Measurements from ENCODE around the gene AGPS. TPM values are rescaled to one million over a fixed set of nuclear protein-coding genes. Genes with fewer than 3 reads are reported as not detected.

AGPS gene
- total and polyA plus RNA-seq, 4 donors = 6.3 to 46.9 (median 18.3) TPM

- Histone ChIP-seq H3K27ac (ENCODE audit: low read depth in 1 of 2, low read length in 2 of 2) (no peak overlapping the region), H3K9me3 (ENCODE audit: control insufficient read depth in 4 of 4, low read length in 3 of 4) (no peaks in the 10 kb centered on the region), H3K4me1 (ENCODE audit: control insufficient read depth in 4 of 4, insufficient read depth in 4 of 4, low read length in 3 of 4) (no peaks in the 10 kb centered on the region), H3K9ac (ENCODE audit: low read depth in 1 of 2, low read length in 2 of 2) (no peak overlapping the region), H3K36me3 (ENCODE audit: control insufficient read depth in 4 of 4, insufficient read depth in 3 of 4, low read depth in 1 of 4, low read length in 3 of 4) (no peaks in the 10 kb centered on the region), H3K27me3 (ENCODE audit: control insufficient read depth in 4 of 4, insufficient read depth in 4 of 4, low read length in 3 of 4) (no peaks in the 10 kb centered on the region), H3K4me3 (ENCODE audit: low read depth in 1 of 3, low read length in 3 of 3) (no peak overlapping the region)
- TF ChIP-seq CTCF (IDR thresholded peaks at IDR 0.05; ENCODE audit: low read depth, low read length, missing input control) (no peak), HNF4G (IDR thresholded peaks at IDR 0.05) (no peak), TAF1 (conservative IDR thresholded peaks at IDR 0.05) (no peak), ATF3 (IDR thresholded peaks at IDR 0.05) (no peak), SP1 (IDR thresholded peaks at IDR 0.05) (no peak), YY1 (IDR thresholded peaks at IDR 0.05) (no peak), FOXA1 (IDR thresholded peaks at IDR 0.05) (no peak), GABPA (IDR thresholded peaks at IDR 0.05 in 1 of 2, conservative IDR thresholded peaks at IDR 0.05 in 1 of 2) (no peak), RXRA (IDR thresholded peaks at IDR 0.05) (no peak), JUND (IDR thresholded peaks at IDR 0.05) (no peak), HNF4A (conservative IDR thresholded peaks at IDR 0.05) (no peak), RAD21 (IDR thresholded peaks at IDR 0.05) (no peak), EGR1 (IDR thresholded peaks at IDR 0.05; ENCODE audit: low read depth in 2 of 2) (no peak)
- TF ChIP-seq, protein P1, sequence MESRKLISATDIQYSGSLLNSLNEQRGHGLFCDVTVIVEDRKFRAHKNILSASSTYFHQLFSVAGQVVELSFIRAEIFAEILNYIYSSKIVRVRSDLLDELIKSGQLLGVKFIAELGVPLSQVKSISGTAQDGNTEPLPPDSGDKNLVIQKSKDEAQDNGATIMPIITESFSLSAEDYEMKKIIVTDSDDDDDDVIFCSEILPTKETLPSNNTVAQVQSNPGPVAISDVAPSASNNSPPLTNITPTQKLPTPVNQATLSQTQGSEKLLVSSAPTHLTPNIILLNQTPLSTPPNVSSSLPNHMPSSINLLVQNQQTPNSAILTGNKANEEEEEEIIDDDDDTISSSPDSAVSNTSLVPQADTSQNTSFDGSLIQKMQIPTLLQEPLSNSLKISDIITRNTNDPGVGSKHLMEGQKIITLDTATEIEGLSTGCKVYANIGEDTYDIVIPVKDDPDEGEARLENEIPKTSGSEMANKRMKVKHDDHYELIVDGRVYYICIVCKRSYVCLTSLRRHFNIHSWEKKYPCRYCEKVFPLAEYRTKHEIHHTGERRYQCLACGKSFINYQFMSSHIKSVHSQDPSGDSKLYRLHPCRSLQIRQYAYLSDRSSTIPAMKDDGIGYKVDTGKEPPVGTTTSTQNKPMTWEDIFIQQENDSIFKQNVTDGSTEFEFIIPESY (IDR thresholded peaks at IDR 0.05) = no peak
- TF ChIP-seq, protein P2, sequence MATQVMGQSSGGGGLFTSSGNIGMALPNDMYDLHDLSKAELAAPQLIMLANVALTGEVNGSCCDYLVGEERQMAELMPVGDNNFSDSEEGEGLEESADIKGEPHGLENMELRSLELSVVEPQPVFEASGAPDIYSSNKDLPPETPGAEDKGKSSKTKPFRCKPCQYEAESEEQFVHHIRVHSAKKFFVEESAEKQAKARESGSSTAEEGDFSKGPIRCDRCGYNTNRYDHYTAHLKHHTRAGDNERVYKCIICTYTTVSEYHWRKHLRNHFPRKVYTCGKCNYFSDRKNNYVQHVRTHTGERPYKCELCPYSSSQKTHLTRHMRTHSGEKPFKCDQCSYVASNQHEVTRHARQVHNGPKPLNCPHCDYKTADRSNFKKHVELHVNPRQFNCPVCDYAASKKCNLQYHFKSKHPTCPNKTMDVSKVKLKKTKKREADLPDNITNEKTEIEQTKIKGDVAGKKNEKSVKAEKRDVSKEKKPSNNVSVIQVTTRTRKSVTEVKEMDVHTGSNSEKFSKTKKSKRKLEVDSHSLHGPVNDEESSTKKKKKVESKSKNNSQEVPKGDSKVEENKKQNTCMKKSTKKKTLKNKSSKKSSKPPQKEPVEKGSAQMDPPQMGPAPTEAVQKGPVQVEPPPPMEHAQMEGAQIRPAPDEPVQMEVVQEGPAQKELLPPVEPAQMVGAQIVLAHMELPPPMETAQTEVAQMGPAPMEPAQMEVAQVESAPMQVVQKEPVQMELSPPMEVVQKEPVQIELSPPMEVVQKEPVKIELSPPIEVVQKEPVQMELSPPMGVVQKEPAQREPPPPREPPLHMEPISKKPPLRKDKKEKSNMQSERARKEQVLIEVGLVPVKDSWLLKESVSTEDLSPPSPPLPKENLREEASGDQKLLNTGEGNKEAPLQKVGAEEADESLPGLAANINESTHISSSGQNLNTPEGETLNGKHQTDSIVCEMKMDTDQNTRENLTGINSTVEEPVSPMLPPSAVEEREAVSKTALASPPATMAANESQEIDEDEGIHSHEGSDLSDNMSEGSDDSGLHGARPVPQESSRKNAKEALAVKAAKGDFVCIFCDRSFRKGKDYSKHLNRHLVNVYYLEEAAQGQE (IDR thresholded peaks at IDR 0.05) = no peak
- DNase-seq (ENCODE audit: low spot score) = no peak
- WGBS = 87% methylated on average over 3 of the region's 3 CpGs
These were observed 180.5 kb downstream of the AGPS start for GRCh38 chr2:177573120-177573519.

DNA sequence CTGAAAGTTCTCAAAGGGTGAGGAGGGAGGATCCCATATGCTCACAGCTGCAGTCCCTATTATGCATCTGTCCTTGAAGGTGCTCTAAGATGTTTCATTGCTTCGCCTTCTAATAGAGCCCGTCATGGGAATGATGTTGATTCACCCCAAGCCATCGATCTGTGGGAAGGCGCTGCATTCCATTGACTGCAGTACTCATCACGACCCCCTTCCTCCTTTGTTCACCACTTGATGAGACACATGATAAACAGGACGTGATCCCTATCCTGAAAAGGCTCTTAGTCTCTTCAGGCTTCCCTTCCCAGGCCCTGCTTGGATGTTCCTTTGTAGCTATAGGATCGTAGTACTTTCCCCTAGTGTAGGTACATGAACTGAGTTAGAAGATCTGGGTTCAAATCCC lies 181.8 kb downstream of the AGPS start:
- WGBS = 92% methylated on average over 7 of the region's 7 CpGs
- Histone ChIP-seq H3K4me1 (ENCODE audit: control insufficient read depth in 4 of 4, insufficient read depth in 4 of 4, low read length in 3 of 4) (no peaks in the 10 kb centered on the region), H3K9ac (ENCODE audit: low read depth in 1 of 2, low read length in 2 of 2) (no peak overlapping the region), H3K27me3 (ENCODE audit: control insufficient read depth in 4 of 4, insufficient read depth in 4 of 4, low read length in 3 of 4) (no peaks in the 10 kb centered on the region), H3K9me3 (ENCODE audit: control insufficient read depth in 4 of 4, low read length in 3 of 4) (no peaks in the 10 kb centered on the region), H3K27ac (ENCODE audit: low read depth in 1 of 2, low read length in 2 of 2) (no peak overlapping the region), H3K36me3 (ENCODE audit: control insufficient read depth in 4 of 4, insufficient read depth in 3 of 4, low read depth in 1 of 4, low read length in 3 of 4) (no peaks in the 10 kb centered on the region), H3K4me3 (ENCODE audit: low read depth in 1 of 3, low read length in 3 of 3) (no peak overlapping the region)
- DNase-seq (ENCODE audit: low spot score) = no peak
- TF ChIP-seq RXRA (IDR thresholded peaks at IDR 0.05) (no peak), YY1 (IDR thresholded peaks at IDR 0.05) (no peak), JUND (IDR thresholded peaks at IDR 0.05) (no peak), FOXA1 (IDR thresholded peaks at IDR 0.05) (no peak), ATF3 (IDR thresholded peaks at IDR 0.05) (no peak), NR2F2 (IDR thresholded peaks at IDR 0.05) (no peak), GABPA (IDR thresholded peaks at IDR 0.05 in 1 of 2, conservative IDR thresholded peaks at IDR 0.05 in 1 of 2) (no peak), MAX (IDR thresholded peaks at IDR 0.05) (no peak), TAF1 (conservative IDR thresholded peaks at IDR 0.05) (no peak), RAD21 (IDR thresholded peaks at IDR 0.05) (no peak), HNF4A (conservative IDR thresholded peaks at IDR 0.05) (no peak), HNF4G (IDR thresholded peaks at IDR 0.05) (no peak), CTCF (IDR thresholded peaks at IDR 0.05; ENCODE audit: low read depth, low read length, missing input control) (no peak)
- TF ChIP-seq, protein P2 (IDR thresholded peaks at IDR 0.05) = no peak
